Stimulated activated CD4-positive, alpha-beta T cell treated with anti-CD3 and anti-CD28 coated beads, Interleukin-2, amount 100 ng/mL, for 24 hours (primary cell): ENCODE data around the gene TMEM59L.

Experiments used
- DNase-seq, 2 donors: peaks; one replicate each; pipeline ENCODE4 v3.0.0-alpha.2; 2020

Gene TMEM59L

GRCh38 chr19:18639706-18640243, 27.1 kb downstream of the TMEM59L start:
- no peak for DNase-seq

- no peak for DNase-seq
Observed at GRCh38 chr19:18644196-18645034, 31.7 kb downstream of the TMEM59L start.

- DNase-seq: no peak
Observed at GRCh38 chr19:18645035-18645511, 32.4 kb downstream of the TMEM59L start.

GRCh38 chr19:18646535-18647370, 34.1 kb downstream of the TMEM59L start:
- DNase-seq: no peak

GRCh38 chr19:18647371-18647767, 34.7 kb downstream of the TMEM59L start:
- DNase-seq: no peak

- DNase-seq: no peak
Observed at GRCh38 chr19:18647807-18648206, 35.1 kb downstream of the TMEM59L start.

- no peak for DNase-seq
Observed at GRCh38 chr19:18648973-18649315, 36.3 kb downstream of the TMEM59L start.

GRCh38 chr19:18649371-18650020, 36.8 kb downstream of the TMEM59L start:
- no peak for DNase-seq

- DNase-seq: no peak
Observed at GRCh38 chr19:18650021-18650390, 37.3 kb downstream of the TMEM59L start.

- no peak for DNase-seq
Observed at GRCh38 chr19:18650468-18651041, 37.9 kb downstream of the TMEM59L start.

- DNase-seq: no peak
Observed at GRCh38 chr19:18651300-18651699, 38.6 kb downstream of the TMEM59L start.

- no peak for DNase-seq
Observed at GRCh38 chr19:18651733-18652132, 39.1 kb downstream of the TMEM59L start.

- DNase-seq: no peak
Observed at GRCh38 chr19:18653853-18654252, 41.2 kb downstream of the TMEM59L start.

- DNase-seq: no peak
Observed at GRCh38 chr19:18654469-18654868, 41.8 kb downstream of the TMEM59L start.

- no peak for DNase-seq
Observed at GRCh38 chr19:18655173-18655844, 42.6 kb downstream of the TMEM59L start.

GRCh38 chr19:18656337-18657086, 43.8 kb downstream of the TMEM59L start:
- DNase-seq: no peak

- no peak for DNase-seq
Observed at GRCh38 chr19:18657590-18658365, 45.1 kb downstream of the TMEM59L start.

GRCh38 chr19:18658366-18658855, 45.7 kb downstream of the TMEM59L start:
- no peak for DNase-seq

GRCh38 chr19:18659281-18660050, 46.8 kb downstream of the TMEM59L start:
- no peak for DNase-seq
